Loucy (cell line): ENCODE data around the gene CLDN24.

ENCODE experiments used
- CTCF ChIP-seq: fragments of 200-600 bp; sonication (generic); conservative IDR thresholded peaks from 2 replicates; pipeline ENCODE4 v1.5.1; 2014; ENCODE audit warnings: mild to moderate bottlenecking, antibody characterized with exemption, low read length
- EZH2phosphoT487 ChIP-seq: fragments of 200-600 bp; IDR thresholded peaks from 2 replicates; pipeline ENCODE4 v1.6.1; 2018; ENCODE audit warnings: antibody characterized with exemption, mild to moderate bottlenecking, moderate library complexity, borderline replicate concordance

- TF ChIP-seq CTCF (no peak), EZH2phosphoT487 (no peak)
Measured at GRCh38 chr4:183337833-183338232, 15.6 kb upstream of the CLDN24 start.
